Fibroblast of gingiva (primary cell): Measurements from ENCODE around the gene MEGF8.
A peak's percentile ranks its signal among the peaks of the same experiment; 100 is the strongest.

Experiments
- DNase-seq: peaks from one replicate; pipeline ENCODE4 v3.0.0-alpha.2; 2011; ENCODE audit warnings: low read depth

Gene MEGF8

DNA sequence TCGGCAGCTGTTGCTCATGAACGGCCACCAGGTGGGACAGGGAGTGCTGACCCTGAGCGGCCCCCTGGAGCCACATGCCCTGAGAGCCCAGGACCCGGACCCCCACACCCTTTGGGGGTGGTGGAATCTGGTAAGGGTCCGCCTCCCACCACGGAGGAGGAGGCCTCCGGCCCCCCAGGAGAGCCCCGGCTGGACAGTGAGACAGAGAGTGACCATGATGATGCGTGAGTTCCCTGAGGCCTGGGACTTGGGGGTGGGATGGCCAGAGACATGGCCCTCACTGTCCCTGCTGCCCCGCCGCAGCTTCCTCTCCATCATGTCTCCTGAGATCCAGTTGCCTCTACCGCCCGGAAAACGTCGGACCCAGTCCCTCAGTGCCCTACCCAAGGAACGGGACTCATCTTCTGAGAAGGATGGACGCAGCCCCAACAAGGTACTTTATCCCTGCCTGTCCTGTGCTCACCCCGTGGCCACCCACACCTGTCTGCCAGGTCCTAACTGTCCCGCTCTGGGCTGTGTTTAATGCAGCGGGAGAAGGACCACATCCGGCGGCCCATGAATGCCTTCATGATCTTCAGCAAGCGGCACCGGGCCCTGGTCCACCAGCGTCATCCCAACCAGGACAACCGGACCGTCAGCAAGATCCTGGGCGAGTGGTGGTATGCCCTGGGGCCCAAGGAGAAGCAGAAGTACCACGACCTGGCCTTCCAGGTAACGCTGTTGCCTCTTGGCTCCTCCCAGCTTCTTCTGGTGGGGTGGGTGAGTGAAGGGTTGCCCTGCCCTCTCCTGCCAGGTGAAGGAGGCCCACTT is 38.2 kb upstream of the MEGF8 start:
- no peak for DNase-seq

DNA sequence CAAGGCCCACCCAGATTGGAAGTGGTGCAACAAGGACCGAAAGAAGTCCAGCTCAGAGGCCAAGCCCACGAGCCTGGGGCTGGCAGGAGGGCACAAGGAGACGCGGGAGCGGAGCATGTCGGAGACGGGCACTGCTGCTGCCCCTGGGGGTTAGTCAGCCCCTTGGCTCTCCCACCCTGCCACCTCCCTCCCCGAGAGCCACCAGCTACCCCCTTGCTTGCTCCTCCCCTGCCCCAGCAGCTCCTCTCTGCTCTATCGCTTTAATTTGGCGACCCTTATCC is 37.7 kb upstream of the MEGF8 start:
- DNase-seq = no peak

DNA sequence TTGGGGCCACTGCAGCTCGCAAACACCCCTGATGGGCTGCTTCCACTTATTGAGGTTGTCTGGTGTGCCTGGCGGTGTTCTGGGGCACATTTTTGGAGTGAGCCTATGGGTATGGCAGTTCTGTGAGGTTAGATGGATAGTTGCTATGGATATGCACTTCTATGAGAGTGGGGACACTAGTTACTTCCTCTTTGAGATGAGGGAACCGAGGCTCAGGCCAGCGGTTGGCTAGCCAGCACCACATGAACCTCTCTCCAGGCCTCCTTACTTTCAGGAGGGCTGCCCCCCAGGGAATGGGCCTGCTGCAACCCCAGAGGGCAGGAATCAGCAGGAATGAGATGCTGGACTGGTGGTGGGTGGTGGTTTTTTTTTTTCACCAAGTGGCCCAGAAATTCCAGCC is 37.0 kb upstream of the MEGF8 start:
- DNase-seq = no peak

DNA sequence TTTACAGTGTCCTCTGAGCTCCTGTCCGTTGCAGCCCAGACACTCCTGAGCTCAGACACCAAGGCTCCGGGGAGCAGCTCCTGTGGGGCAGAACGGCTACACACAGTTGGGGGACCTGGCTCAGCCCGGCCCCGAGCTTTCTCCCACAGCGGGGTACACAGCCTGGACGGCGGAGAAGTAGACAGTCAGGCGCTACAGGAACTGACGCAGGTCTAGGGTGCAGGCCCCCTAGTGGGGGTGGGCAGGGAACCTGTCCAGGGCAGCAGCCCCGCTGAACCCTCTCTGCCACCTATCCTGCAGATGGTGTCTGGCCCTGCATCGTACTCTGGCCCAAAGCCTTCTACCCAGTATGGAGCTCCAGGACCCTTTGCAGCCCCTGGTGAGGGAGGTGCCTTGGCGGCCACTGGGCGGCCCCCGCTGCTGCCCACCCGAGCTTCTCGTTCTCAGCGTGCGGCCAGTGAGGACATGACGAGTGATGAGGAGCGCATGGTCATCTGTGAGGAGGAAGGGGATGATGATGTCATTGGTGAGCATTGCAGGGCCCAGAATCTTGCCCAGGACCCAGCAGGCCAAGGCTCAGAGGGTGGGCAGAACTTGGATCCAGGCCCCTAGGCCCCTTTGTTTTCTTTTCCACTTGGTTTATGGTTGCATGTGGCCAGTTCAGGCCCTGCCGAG is 36.4 kb upstream of the MEGF8 start:
- DNase-seq = no peak

DNA sequence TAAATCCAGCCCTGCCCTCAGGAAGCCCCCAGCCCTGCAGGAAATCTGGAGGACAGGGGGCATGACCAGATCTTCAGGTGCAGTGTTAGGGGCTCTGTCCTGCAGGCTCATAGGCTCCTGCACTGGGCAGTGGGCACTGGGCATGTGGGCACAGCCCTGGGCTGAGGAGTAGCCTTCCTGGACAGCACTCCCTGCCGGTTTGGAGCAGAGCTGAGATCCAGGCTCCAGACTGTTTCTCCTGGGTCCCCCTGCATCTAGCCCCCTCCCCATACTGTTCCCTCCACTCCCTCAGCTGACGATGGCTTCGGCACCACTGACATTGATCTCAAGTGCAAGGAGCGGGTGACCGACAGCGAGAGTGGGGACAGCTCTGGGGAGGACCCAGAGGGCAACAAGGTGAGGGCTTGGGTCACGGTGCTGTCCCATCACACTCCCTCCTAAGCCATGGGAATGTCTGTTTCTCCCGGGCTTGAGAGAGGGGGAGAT is 35.8 kb upstream of the MEGF8 start:
- DNase-seq = no peak

DNA sequence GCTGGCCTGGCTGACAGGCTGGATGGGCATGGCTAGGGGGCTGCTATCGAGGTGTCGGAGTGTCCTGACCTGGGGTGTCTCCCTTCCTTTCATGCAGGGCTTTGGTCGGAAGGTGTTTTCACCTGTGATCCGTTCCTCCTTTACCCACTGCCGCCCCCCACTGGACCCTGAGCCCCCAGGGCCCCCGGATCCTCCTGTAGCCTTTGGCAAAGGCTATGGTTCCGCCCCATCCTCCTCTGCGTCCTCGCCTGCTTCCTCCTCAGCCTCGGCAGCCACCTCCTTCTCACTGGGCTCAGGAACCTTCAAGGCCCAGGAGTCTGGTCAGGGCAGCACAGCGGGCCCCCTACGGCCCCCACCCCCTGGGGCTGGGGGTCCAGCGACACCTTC is 35.3 kb upstream of the MEGF8 start:
- no peak for DNase-seq

DNA sequence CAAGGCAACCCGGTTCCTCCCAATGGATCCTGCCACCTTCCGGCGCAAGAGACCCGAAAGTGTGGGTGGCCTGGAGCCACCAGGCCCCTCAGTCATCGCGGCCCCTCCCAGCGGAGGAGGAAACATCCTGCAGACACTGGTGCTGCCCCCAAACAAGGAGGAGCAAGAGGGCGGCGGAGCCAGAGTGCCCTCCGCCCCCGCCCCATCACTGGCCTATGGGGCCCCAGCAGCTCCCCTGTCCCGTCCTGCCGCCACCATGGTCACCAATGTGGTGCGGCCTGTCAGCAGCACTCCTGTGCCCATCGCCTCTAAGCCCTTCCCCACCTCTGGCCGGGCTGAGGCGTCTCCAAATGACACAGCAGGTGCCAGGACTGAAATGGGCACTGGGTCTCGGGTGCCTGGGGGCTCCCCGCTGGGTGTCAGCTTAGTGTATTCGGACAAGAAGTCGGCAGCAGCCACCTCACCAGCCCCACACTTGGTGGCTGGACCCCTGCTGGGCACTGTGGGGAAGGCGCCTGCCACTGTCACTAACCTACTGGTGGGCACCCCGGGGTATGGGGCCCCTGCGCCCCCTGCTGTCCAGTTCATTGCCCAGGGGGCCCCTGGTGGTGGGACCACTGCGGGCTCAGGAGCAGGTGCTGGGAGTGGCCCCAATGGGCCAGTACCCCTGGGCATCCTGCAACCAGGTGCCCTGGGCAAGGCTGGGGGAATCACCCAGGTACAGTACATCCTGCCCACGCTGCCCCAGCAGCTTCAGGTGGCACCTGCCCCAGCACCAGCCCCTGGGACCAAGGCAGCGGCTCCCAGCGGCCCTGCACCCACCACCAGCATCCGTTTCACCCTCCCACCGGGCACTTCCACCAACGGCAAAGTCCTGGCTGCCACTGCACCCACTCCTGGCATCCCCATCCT is 34.7 kb upstream of the MEGF8 start:
- DNase-seq = no peak

DNA sequence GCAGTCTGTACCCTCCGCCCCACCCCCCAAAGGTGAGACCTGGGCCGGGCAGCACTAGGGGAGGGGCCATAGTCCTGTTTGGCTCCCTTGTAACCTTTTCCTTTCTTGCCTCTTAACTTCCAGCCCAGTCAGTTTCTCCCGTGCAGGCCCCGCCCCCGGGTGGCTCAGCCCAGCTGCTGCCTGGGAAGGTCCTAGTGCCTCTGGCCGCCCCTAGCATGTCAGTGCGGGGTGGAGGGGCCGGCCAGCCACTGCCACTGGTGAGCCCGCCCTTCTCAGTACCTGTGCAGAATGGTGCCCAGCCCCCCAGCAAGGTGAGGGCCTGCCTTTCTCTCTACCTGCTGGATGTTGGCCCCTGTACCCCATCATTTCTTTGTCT is 34.0 kb upstream of the MEGF8 start:
- DNase-seq = no peak

DNA sequence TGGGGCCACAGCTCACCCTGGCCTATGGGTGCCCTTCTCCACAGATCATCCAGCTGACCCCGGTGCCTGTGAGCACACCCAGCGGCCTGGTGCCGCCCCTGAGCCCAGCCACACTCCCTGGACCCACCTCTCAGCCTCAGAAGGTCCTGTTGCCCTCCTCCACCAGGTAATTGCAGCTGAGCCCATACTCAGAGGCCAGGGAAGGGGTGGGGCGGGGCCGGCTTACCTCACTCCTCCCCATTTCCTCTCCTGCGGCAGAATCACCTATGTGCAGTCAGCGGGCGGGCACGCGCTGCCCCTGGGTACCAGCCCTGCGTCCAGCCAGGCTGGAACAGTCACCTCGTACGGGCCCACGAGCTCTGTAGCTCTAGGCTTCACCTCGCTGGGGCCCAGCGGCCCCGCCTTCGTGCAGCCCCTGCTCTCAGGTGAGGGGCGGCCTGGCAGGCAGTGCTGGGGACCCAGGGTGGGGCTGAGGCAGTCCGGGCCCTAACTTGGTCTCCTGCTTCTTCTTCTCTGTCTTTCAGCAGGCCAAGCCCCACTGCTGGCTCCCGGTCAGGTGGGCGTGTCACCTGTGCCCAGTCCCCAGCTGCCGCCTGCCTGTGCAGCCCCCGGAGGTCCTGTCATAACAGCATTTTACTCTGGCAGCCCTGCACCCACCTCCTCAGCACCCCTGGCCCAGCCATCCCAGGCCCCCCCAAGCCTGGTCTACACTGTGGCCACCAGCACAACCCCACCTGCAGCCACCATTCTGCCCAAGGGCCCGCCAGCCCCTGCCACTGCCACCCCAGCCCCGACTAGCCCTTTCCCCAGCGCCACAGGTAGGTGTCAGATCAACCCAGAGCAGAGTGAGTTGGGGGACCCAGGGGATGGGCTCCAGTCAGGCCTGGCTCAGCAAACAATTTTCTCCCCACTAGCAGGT is 33.1 kb upstream of the MEGF8 start:
- no peak for DNase-seq

DNA sequence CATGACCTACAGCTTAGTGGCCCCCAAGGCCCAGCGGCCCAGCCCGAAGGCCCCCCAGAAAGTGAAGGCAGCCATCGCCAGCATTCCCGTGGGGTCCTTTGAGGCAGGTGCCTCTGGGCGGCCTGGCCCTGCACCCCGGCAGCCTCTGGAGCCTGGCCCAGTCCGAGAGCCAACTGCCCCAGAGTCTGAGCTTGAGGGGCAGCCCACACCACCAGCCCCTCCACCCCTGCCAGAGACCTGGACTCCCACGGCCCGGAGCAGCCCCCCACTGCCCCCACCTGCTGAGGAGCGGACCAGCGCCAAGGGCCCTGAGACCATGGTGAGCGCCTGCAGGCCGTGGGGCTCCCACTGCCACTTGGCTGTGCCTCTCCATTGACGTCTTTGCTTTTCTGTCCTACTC is 32.5 kb upstream of the MEGF8 start:
- DNase-seq = no peak

DNA sequence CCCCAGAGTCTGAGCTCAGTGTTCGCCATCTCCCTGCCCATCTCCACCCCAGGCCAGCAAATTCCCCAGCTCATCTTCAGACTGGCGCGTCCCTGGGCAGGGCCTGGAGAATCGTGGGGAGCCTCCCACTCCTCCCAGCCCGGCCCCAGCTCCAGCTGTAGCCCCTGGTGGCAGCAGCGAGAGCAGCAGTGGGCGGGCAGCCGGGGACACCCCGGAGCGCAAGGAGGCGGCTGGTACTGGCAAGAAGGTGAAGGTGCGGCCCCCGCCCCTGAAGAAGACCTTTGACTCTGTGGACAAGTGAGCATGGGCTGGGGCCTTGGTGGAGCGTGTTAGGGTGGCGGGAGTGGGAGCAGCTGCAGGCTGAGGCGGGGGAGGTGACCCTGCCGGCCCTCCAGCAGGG is 31.9 kb upstream of the MEGF8 start:
- DNase-seq = no peak

DNA sequence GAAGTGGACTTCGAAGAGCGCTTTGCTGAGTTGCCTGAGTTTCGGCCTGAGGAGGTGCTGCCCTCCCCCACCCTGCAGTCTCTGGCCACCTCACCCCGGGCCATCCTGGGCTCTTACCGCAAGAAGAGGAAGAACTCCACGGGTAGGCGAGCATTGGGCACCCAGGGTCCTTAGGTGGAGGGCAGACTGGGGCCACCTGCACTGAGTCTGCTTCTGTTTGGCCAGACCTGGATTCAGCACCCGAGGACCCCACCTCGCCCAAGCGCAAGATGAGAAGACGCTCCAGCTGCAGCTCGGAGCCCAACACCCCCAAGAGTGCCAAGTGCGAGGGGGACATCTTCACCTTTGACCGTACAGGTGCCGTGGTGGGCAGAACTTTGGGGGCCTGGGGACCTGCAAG is 31.5 kb upstream of the MEGF8 start:
- DNase-seq = no peak

DNA sequence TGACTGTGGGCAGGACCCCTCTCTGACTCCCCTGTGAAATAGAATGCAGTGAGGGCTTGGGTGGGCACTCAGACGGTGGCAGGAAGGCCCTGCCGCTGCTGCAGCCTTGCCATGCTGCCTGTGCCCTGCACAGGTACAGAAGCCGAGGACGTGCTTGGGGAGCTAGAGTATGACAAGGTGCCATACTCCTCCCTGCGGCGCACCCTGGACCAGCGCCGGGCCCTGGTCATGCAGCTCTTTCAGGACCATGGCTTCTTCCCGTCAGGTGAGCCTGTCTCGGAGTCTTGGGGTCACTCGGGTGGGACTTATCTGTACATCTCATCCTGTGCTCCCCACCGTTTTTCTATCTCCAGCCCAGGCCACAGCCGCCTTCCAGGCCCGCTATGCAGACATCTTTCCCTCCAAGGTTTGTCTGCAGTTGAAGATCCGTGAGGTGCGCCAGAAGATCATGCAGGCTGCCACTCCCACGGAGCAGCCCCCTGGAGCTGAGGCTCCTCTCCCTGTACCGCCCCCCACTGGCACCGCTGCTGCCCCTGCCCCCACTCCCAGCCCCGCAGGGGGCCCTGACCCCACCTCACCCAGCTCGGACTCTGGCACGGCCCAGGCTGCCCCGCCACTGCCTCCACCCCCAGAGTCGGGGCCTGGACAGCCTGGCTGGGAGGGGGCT is 30.8 kb upstream of the MEGF8 start:
- DNase-seq = no peak

DNA sequence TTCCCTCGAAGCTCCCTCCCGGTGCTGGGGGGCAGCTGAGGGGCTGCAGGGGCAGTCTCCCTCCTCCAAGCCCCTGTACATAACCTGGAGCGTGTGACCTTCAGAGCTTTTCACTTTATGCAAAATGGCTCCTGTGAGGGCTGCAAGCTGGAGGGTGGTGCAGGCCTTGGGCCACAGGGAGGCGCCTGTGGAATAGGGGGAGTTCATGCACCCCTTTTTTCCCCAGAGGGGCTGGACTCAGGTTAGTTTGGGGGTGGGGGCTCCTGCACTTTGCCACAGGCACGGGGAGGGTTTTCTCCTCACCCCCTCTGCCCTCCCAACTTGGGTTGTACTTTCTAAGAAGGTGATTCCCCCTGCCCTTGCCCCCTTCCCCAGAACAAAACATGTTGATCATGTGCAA is 30.1 kb upstream of the MEGF8 start:
- DNase-seq = no peak

DNA sequence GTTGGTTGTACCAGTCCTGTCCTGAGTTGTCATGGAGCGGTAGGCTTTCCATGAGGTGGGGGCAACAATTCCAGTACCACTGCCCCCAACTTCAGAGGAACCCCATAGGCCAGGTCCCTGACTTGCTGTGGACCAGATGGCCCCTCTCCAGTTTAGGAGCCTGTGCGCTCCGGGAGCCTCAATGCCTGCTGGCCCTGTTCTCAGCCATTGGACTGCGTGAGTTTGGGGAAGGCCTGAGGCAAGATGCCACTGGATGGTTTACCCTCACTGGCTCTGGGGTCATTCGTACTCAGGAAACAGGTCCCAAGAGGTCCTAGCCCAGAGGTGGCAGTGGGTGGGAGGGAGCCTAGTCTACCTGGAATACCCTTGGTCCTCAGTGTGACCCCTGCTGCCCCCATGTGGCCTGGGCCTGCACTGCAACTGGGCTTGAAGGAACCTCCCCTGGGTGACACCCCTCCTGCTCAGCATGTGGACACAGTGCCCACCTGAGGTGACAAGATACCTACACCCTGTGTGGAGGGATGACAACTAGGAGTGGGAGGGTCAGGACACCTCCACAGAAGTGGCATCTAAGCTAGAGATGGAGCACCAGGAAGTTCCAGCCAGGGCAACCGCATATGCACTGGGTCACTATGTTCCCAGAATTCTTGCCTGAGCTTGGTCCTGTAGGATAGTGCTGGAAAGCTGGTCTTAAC is 29.5 kb upstream of the MEGF8 start:
- DNase-seq = peak; percentile 36

DNA sequence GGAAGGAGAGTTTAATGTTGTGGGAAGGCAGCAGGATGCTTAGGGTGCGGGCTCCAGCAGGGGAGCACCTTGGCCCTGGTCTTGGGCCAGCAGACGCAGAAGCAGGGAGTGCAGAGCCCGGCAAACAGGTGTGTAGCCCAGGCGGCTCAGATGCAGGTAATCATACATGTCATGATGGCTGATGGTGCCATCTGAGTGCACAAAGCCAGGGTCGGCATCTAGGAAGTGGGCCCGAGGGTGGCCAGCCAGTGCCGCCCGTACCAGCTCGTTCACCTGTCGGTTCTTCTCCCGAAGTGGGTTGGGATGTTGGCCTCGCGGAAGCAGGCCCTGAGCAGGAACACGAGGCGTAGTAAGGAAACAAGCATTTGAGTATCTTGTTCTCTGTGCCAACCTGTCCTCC is 28.4 kb upstream of the MEGF8 start:
- DNase-seq = no peak

DNA sequence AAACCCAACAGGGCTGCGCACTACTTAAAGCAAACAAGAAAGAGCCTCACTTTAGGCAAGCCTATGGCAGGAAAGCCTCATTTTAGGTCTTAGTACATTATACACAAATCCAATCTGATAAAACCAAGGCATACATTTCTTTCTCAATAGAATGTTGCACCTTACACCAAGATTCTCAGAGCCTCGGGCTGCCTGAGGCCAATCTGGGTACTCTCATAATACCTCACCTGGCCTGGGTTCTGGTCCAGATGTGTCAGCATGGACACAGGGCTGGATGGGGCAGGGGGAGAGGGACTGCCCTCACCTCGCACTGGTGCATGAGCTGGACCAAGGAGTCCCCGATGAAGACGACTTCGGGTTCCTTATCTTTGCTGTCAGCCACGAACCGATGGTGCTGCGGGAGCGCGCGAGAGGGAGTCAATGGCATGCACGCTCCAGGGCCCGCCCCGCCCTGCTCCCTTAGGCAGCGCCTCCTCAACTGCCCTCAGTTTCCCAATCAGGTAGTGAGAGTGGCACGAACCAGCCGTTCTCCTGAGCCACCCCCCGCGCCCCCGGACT is 23.7 kb upstream of the MEGF8 start, which contains the start of gene PRR19:
Gene PRR19 (plus strand): TSS at position 487 of the 558 bp plus-strand sequence. CDS start 7,453 bp downstream, outside the sequence.
- no peak for DNase-seq

DNA sequence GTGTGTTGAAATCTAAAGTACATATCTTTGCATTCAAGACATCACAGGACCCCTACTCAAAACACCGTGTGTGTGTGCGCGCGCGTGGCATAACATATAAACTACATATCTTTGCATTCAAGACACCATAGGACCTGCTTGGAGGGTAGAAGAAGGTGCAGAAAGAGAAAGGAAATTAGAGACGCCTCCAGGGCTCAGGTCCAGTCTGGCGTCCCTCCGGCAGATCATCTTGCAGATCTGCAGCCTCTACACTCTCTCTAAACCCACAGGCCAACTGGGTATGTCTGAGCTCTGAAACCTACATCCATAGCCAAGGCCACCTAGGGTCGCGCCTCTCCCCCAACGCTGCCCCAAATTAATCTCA is 22.4 kb upstream of the MEGF8 start:
- no peak for DNase-seq

DNA sequence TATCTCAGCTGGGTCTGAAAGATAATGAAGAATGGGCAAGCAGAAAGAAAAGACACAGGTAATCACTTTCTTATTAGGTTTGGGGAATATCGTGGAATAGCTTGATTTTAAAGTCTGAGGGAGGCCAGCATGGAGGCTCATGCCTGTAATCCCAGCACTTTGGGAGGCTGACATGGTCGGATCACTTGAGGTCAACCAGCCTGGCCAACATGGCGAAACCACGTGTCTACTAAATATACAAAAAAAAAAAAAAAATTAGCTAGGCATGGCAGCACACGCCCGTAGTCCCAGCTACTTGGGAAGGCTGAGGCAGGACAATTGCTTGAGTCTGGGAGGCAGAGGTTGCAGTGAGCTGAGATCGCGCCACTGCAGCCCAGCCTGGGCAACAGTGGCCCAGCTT is 21.6 kb upstream of the MEGF8 start:
- no peak for DNase-seq

DNA sequence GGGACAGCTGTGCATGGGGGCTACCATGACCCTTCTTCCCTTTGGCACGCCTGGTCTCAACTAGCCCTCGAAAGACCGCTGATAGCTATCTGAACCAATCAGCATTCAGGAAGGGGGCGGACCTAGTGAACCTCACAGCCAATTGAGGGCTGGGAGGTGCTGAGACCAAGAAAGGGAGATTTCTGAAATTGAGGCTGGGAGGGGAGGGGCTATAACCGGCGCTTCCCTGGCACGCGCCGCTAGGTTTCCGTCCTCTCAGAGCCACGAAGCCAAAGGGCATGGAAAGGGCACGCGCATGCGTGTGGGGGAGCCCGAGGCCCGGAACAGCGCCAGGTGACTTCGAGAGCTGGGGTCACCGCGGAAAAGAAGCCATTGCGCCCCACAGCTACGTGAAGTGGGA is 18.8 kb upstream of the MEGF8 start:
- DNase-seq = no peak
